ENCODE data around the gene HUNK. TPM values are rescaled to one million over a fixed set of nuclear protein-coding genes. Genes with fewer than 3 reads are reported as not detected.
A peak's percentile ranks its signal among the peaks of the same experiment; 100 is the strongest.

HUNK gene
- total RNA-seq, 6 experiments from 2014 or later, result 0.12 to 0.64 (median 0.32) TPM

GRCh38 chr21:31991356-31992331 lies 118.8 kb downstream of the HUNK start:
- intact Hi-C loops (cut with DNase I), result no loop called here
- 82% methylated on average over 8 of the region's 17 CpGs for WGBS (ENCODE audit: insufficient coverage, low coverage, low lambda C conversion rate, missing lambda C conversion rate)
- TF ChIP-seq, protein P1, sequence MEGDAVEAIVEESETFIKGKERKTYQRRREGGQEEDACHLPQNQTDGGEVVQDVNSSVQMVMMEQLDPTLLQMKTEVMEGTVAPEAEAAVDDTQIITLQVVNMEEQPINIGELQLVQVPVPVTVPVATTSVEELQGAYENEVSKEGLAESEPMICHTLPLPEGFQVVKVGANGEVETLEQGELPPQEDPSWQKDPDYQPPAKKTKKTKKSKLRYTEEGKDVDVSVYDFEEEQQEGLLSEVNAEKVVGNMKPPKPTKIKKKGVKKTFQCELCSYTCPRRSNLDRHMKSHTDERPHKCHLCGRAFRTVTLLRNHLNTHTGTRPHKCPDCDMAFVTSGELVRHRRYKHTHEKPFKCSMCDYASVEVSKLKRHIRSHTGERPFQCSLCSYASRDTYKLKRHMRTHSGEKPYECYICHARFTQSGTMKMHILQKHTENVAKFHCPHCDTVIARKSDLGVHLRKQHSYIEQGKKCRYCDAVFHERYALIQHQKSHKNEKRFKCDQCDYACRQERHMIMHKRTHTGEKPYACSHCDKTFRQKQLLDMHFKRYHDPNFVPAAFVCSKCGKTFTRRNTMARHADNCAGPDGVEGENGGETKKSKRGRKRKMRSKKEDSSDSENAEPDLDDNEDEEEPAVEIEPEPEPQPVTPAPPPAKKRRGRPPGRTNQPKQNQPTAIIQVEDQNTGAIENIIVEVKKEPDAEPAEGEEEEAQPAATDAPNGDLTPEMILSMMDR (IDR thresholded peaks at IDR 0.05), result no peak
- no peak for TF ChIP-seq POLR2A (IDR thresholded peaks at IDR 0.05)
- peaks cover 0 to 4% (median 0%) of the 10 kb centered on the region in 4 donors for H3K4me1 ChIP-seq
- no peaks in the 10 kb centered on the region for H3K27me3 ChIP-seq
- H3K9me3 ChIP-seq, result no peaks in the 10 kb centered on the region
- DNase-seq, result no peak
- no peaks in the 10 kb centered on the region for H3K36me3 ChIP-seq
- no peak overlapping the region for H3K4me3 ChIP-seq
- no peak for ATAC-seq
- no peak overlapping the region for H3K27ac ChIP-seq

DNA sequence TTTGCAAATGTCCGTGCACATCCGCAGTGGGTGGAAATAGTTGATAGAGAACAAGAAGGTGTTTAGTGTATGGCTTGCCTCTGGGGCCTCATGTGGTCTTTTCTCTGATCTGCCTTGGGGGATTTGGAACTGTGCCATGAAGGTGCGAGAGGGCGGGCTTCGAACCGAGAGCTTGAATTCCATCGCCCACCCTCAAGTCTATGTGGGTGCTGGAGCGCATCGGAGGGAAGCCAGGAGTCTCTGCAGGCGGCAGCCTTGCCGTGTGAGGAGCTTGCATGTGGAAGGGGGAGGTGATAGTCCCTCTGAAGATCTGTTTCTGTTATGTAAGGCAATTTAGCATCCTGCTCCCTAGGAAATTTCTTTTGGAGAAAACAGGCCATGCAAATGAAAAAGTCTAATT lies 119.6 kb downstream of the HUNK start:
- H3K9me3 ChIP-seq, result no peaks in the 10 kb centered on the region
- no peak overlapping the region for H3K4me3 ChIP-seq
- 93% methylated on average over 7 of the region's 11 CpGs for WGBS (ENCODE audit: insufficient coverage, low coverage, low lambda C conversion rate, missing lambda C conversion rate)
- intact Hi-C loops (cut with DNase I), result no loop called here
- H3K4me1 ChIP-seq, result no peaks in the 10 kb centered on the region
- DNase-seq (no peak), ATAC-seq (no peak)
- H3K27ac ChIP-seq, result no peak overlapping the region
- H3K27me3 ChIP-seq, result no peaks in the 10 kb centered on the region
- TF ChIP-seq, protein P1 (IDR thresholded peaks at IDR 0.05), result no peak
- no peak for TF ChIP-seq POLR2A (IDR thresholded peaks at IDR 0.05)
- H3K36me3 ChIP-seq, result no peaks in the 10 kb centered on the region

GRCh38 chr21:31993826-31994825 lies 121.3 kb downstream of the HUNK start:
- 35% methylated on average over 5 of the region's 10 CpGs for WGBS (ENCODE audit: insufficient coverage, low coverage, low lambda C conversion rate, missing lambda C conversion rate)

GRCh38 chr21:31997191-31997590 lies 124.4 kb downstream of the HUNK start:
- Histone ChIP-seq H3K4me3 (no peak overlapping the region), H3K4me1 (no peaks in the 10 kb centered on the region), H3K27ac (no peak overlapping the region), H3K9me3 (no peaks in the 10 kb centered on the region), H3K27me3 (no peaks in the 10 kb centered on the region), H3K36me3 (no peaks in the 10 kb centered on the region)
- no peak for ATAC-seq
- TF ChIP-seq, protein P1 (IDR thresholded peaks at IDR 0.05), result no peak
- no peak for TF ChIP-seq POLR2A (IDR thresholded peaks at IDR 0.05)
- intact Hi-C loops (cut with DNase I), result no loop called here
- DNase-seq, result no peak
- 54% methylated on average over 4 of the region's 4 CpGs for WGBS (ENCODE audit: insufficient coverage, low coverage, low lambda C conversion rate, missing lambda C conversion rate)

More at GRCh38 chr21:31993826-31994825, 121.3 kb downstream of the HUNK start:
- intact Hi-C loops (cut with DNase I), result no loop called here
- DNase-seq (no peak), ATAC-seq (peak in 1 of 4 donors; percentile 35)
- H3K4me3 ChIP-seq, result no peak overlapping the region
- TF ChIP-seq, protein P1 (IDR thresholded peaks at IDR 0.05), result no peak
- no peak for TF ChIP-seq POLR2A (IDR thresholded peaks at IDR 0.05)
- no peaks in the 10 kb centered on the region for H3K36me3 ChIP-seq
- H3K9me3 ChIP-seq, result no peaks in the 10 kb centered on the region
- no peaks in the 10 kb centered on the region for H3K4me1 ChIP-seq
- H3K27me3 ChIP-seq, result no peaks in the 10 kb centered on the region
- no peak overlapping the region for H3K27ac ChIP-seq

Measured in right lobe of liver (tissue), 6 donors.